Natural killer cell (primary cell): ENCODE measurements around the gene MKS1. TPM values are rescaled to one million over a fixed set of nuclear protein-coding genes. Genes with fewer than 3 reads are reported as not detected.

Source experiments
- ATAC-seq, 3 donors: fragments of 150-1000 bp in 2 of 3; fragments of 200-7000 bp in 1 of 3; cut with Tn5 transposase; 1 replicate in 1 of 3; 2 replicates in 2 of 3; pipeline ENCODE4 v1.10.0; 2021; ENCODE audit warnings: mild to moderate bottlenecking in 2 of 3, moderate library complexity in 2 of 3
- DNase-seq, 2 donors: peaks; one replicate each; pipeline versions ENCODE4 v3.0.0 to v3.0.0-alpha.2; 2013 to 2021; ENCODE audit warnings: mixed read lengths in 1 of 2
- H3K27ac ChIP-seq: one replicate; pipeline ENCODE4 v1.5.1; 2013; ENCODE audit warnings: mild to moderate bottlenecking, low read length
- H3K27me3 ChIP-seq: one replicate; pipeline ENCODE4 v1.6.1; 2013; ENCODE audit warnings: low read length; ENCODE audit not compliant: control insufficient read depth, insufficient read depth
- H3K36me3 ChIP-seq: one replicate; pipeline ENCODE4 v1.6.1; 2013; ENCODE audit warnings: low read length; ENCODE audit not compliant: control insufficient read depth, insufficient read depth
- H3K4me1 ChIP-seq: one replicate; pipeline ENCODE4 v1.6.1; 2013; ENCODE audit warnings: low read length; ENCODE audit not compliant: control insufficient read depth, insufficient read depth
- H3K4me3 ChIP-seq: one replicate; pipeline ENCODE4 v1.5.1; 2013; ENCODE audit warnings: low read length
- H3K9me3 ChIP-seq: one replicate; pipeline ENCODE4 v1.6.1; 2013; ENCODE audit warnings: low read length; ENCODE audit not compliant: control insufficient read depth, insufficient read depth
- H3K27ac Mint-ChIP-seq, 2 donors: one replicate each; pipeline ENCODE4 v1.8.0; 2022; ENCODE audit warnings: mild to moderate bottlenecking in 2 of 2, mixed read lengths in 2 of 2, moderate library complexity in 1 of 2
- H3K27me3 Mint-ChIP-seq, 2 donors: one replicate each; pipeline ENCODE4 v1.8.0; 2022; ENCODE audit warnings: low read depth in 2 of 2, mixed read lengths in 2 of 2
- H3K36me3 Mint-ChIP-seq: one replicate; pipeline ENCODE4 v1.8.0; 2022; ENCODE audit warnings: mixed read lengths
- H3K4me1 Mint-ChIP-seq, 2 donors: one replicate each; pipeline ENCODE4 v1.8.0; 2022; ENCODE audit warnings: mixed read lengths in 2 of 2
- H3K4me3 Mint-ChIP-seq: one replicate; pipeline ENCODE4 v1.8.0; 2022; ENCODE audit warnings: mild to moderate bottlenecking, moderate library complexity, mixed read lengths
- H3K9me3 Mint-ChIP-seq, 2 donors: one replicate each; pipeline ENCODE4 v1.8.0; 2022; ENCODE audit warnings: mixed read lengths in 2 of 2
- WGBS: methylation state at CpG from one replicate; pipeline ENCODE4 v1.1.7; 2013; ENCODE audit warnings: missing lambda C conversion rate; ENCODE audit not compliant: insufficient coverage; 5-methylcytosine and 5-hydroxymethylcytosine counted together
- intact Hi-C: fragments of 100-400 bp; cut with micrococcal nuclease; formaldehyde crosslinking; loops from one replicate; pipeline ENCODE4 v1.14.2; 2022
- total RNA-seq, 4 donors: library from RNA; stranded (reverse); fragments of 120-200 nt in 1 of 4; gene quantifications; one replicate each; pipeline versions ENCODE4 v1.2.3 to v1.2.4, GENCODE V29; 2013 to 2022
- TF ChIP-seq, protein P1 (sequence below): fragments of 200-600 bp; IDR thresholded peaks from one replicate; pipeline ENCODE4 v1.8.0; 2022; ENCODE audit warnings: antibody characterized with exemption

MKS1 gene
- total RNA-seq, 3 donors from 2014 or later (not counting 1 experiment from before 2014, with no cell fraction given) = 4.5 to 10.7 (median 8.5) TPM

GRCh38 chr17:58184986-58185761 lies 33.9 kb downstream of the MKS1 start:
- WGBS = 76% methylated on average over 8 of the region's 8 CpGs
- no peaks in the 10 kb centered on the region for H3K36me3 ChIP-seq
- intact Hi-C loops = no loop called here
- peaks cover 6 to 21% of the 10 kb centered on the region in 2 donors for H3K27me3 Mint-ChIP-seq
- peaks cover 0 to 6% of the 10 kb centered on the region in 2 donors for H3K4me1 Mint-ChIP-seq
- TF ChIP-seq, protein P1, sequence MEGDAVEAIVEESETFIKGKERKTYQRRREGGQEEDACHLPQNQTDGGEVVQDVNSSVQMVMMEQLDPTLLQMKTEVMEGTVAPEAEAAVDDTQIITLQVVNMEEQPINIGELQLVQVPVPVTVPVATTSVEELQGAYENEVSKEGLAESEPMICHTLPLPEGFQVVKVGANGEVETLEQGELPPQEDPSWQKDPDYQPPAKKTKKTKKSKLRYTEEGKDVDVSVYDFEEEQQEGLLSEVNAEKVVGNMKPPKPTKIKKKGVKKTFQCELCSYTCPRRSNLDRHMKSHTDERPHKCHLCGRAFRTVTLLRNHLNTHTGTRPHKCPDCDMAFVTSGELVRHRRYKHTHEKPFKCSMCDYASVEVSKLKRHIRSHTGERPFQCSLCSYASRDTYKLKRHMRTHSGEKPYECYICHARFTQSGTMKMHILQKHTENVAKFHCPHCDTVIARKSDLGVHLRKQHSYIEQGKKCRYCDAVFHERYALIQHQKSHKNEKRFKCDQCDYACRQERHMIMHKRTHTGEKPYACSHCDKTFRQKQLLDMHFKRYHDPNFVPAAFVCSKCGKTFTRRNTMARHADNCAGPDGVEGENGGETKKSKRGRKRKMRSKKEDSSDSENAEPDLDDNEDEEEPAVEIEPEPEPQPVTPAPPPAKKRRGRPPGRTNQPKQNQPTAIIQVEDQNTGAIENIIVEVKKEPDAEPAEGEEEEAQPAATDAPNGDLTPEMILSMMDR = no peak
- no peaks in the 10 kb centered on the region for H3K27me3 ChIP-seq
- no peaks in the 10 kb centered on the region for H3K9me3 Mint-ChIP-seq
- no peaks in the 10 kb centered on the region for H3K4me1 ChIP-seq
- ATAC-seq = peak in 1 of 3 donors; percentile 54
- H3K27ac ChIP-seq = no peak overlapping the region
- H3K4me3 ChIP-seq = no peak overlapping the region
- no peaks in the 10 kb centered on the region for H3K36me3 Mint-ChIP-seq
- H3K27ac Mint-ChIP-seq = no peak overlapping the region
- no peak overlapping the region for H3K4me3 Mint-ChIP-seq
- no peaks in the 10 kb centered on the region for H3K9me3 ChIP-seq
- DNase-seq = no peak

- no peaks in the 10 kb centered on the region for H3K27me3 ChIP-seq
- H3K4me3 ChIP-seq = no peak overlapping the region
- no peak overlapping the region for H3K27ac ChIP-seq
- peaks cover 6 to 14% of the 10 kb centered on the region in 2 donors for H3K27me3 Mint-ChIP-seq
- H3K9me3 Mint-ChIP-seq = no peaks in the 10 kb centered on the region
- peaks cover 0 to 6% of the 10 kb centered on the region in 2 donors for H3K4me1 Mint-ChIP-seq
- intact Hi-C loops = no loop called here
- H3K9me3 ChIP-seq = no peaks in the 10 kb centered on the region
- ATAC-seq = no peak
- no peak overlapping the region for H3K27ac Mint-ChIP-seq
- no peak overlapping the region for H3K4me3 Mint-ChIP-seq
- DNase-seq = no peak
- H3K36me3 Mint-ChIP-seq = no peaks in the 10 kb centered on the region
- no peaks in the 10 kb centered on the region for H3K4me1 ChIP-seq
- 73% methylated on average over 10 of the region's 10 CpGs for WGBS
- H3K36me3 ChIP-seq = no peaks in the 10 kb centered on the region
- TF ChIP-seq, protein P1 = no peak
Measured at GRCh38 chr17:58184308-58184985, 34.6 kb downstream of the MKS1 start.

DNA sequence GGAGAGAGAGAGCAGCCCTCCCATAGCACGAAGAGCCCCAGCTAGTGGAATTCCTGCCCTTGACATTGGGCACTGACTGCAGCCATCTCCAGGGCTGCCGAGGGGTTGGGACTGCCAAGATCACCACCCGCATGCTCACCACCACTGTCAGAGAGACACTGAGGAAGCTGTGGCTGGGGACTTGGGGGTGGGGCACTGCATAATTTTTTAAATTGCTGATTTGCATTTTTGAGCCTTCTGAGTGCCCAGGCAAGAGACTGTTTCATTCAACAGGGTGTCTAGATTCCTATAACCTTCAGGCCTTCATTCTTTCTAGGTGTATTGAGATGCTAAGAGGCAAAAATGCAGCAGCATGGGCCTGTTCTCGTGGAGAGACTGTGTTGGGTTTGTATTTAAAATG lies 35.5 kb downstream of the MKS1 start:
- H3K4me1 Mint-ChIP-seq = peaks cover 0 to 6% of the 10 kb centered on the region in 2 donors
- Histone ChIP-seq H3K4me1 (no peaks in the 10 kb centered on the region), H3K27ac (no peak overlapping the region), H3K36me3 (no peaks in the 10 kb centered on the region), H3K27me3 (no peaks in the 10 kb centered on the region), H3K9me3 (no peaks in the 10 kb centered on the region), H3K4me3 (no peak overlapping the region)
- intact Hi-C loops = no loop called here
- no peaks in the 10 kb centered on the region for H3K9me3 Mint-ChIP-seq
- no peaks in the 10 kb centered on the region for H3K36me3 Mint-ChIP-seq
- H3K4me3 Mint-ChIP-seq = no peak overlapping the region
- ATAC-seq = no peak
- 83% methylated on average over 4 of the region's 4 CpGs for WGBS
- TF ChIP-seq, protein P1 = no peak
- peaks cover 6 to 14% of the 10 kb centered on the region in 2 donors for H3K27me3 Mint-ChIP-seq
- DNase-seq = no peak
- H3K27ac Mint-ChIP-seq = no peak overlapping the region
